D721Med (cell line): Measurements from ENCODE around the gene ZBTB1.
A peak's percentile ranks its signal among the peaks of the same experiment; 100 is the strongest.

Experiments used
- DNase-seq: peaks from one replicate; pipeline ENCODE4 v3.0.0; 2011; ENCODE audit warnings: low spot score; ENCODE audit not compliant: insufficient read length
- FAIRE-seq: peaks from 2 replicates; lab custom pipeline; 2011; peaks lifted over from hg19 to GRCh38; lab: Jason Lieb, UNC
- TF ChIP-seq, protein P1 (sequence below): IDR thresholded peaks from 2 replicates; pipeline ENCODE4 v1.5.1; 2012; ENCODE audit warnings: mild to moderate bottlenecking, control low read depth; ENCODE audit not compliant: insufficient read depth; ENCODE audit errors: missing control alignments

The ZBTB1 gene

DNA sequence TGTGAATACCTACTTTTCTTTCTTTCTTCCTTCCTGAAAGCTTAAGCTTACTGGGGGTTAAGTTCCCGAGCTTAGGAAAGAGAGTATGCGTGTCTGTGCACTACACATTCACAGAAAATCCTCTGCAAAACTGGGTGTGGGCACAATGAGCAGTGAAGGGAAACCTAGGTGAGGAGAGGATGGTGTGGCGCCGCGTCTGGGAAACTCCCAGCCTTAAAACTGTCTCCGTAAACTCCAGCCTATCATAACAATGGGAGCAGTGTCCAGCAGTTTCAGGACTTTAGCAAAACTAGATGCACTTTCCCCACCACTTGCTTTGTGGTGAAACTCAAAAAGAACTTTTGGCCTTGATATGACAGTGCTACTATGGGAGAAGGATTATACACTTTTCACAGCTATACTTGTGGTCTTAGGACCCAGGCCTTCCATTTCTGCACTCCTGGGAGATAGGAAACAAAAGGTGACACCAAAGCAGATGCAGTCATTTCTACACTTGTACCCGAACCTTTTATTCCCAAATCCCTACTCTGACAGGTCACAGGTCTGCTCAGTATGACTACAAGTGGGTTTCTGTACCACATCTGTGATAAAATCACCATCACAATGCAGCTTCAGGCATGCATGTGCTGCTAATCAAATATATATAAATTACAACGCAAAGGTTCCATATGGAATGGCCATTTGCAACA, 28.8 kb upstream of the ZBTB1 start:
- no peak for DNase-seq
- TF ChIP-seq, protein P1, sequence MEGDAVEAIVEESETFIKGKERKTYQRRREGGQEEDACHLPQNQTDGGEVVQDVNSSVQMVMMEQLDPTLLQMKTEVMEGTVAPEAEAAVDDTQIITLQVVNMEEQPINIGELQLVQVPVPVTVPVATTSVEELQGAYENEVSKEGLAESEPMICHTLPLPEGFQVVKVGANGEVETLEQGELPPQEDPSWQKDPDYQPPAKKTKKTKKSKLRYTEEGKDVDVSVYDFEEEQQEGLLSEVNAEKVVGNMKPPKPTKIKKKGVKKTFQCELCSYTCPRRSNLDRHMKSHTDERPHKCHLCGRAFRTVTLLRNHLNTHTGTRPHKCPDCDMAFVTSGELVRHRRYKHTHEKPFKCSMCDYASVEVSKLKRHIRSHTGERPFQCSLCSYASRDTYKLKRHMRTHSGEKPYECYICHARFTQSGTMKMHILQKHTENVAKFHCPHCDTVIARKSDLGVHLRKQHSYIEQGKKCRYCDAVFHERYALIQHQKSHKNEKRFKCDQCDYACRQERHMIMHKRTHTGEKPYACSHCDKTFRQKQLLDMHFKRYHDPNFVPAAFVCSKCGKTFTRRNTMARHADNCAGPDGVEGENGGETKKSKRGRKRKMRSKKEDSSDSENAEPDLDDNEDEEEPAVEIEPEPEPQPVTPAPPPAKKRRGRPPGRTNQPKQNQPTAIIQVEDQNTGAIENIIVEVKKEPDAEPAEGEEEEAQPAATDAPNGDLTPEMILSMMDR: no peak
- FAIRE-seq: peak; percentile 6

DNA sequence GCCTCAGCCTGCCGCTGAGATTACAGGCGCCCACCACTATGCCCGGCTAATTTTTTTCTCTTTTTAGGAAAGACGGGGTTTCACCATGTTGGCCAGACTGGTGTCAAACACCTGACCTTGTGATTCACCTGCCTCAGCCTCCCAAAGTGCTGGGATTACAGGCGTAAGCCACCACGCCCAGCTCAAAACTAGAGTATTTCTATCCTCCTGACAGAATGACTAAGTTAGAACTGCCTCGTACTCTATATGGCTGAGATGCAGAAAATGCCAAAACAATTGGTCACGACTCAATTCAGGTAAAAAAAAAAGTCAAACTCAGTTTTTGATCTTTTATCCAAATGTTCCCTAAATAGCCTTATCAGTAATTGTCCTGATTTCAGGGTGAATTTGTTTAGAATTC, 28.1 kb upstream of the ZBTB1 start:
- TF ChIP-seq, protein P1: no peak
- DNase-seq (no peak), FAIRE-seq (no peak)

DNA sequence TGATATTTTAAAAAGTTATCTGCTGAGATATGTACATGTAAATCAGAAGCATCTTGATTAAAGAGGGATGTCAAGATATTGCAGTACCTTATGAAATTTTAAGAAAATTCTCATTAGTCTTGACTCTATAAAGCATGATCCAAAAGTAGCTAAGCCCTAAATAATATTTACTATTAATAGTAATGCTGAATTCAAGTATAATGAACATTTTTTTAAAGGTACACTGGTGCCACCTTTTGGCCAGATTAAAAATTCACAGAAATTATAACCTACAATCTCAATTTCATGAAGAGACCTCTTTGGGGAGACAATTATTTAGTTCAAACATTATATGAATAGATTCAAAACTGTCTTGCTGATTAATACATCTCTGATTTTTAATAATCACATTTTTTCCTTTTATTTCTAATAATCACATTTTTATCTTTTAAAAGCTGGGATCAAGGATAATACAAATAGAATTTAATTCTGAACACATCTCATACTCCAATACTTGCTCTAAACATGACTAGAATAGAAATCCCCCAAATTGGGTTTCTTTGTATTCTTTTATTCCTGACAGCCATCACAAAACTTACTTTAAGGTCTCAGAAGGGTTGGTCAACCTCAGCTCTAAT, 25.8 kb upstream of the ZBTB1 start:
- peak; percentile 6 for FAIRE-seq
- no peak for DNase-seq
- TF ChIP-seq, protein P1: peak; percentile 60

GRCh38 chr14:64488590-64489099, 15.9 kb upstream of the ZBTB1 start:
- FAIRE-seq (no peak), DNase-seq (no peak)
- TF ChIP-seq, protein P1: no peak

- TF ChIP-seq, protein P1: no peak
- DNase-seq (no peak), FAIRE-seq (no peak)
Measured at GRCh38 chr14:64491637-64492036, 12.9 kb upstream of the ZBTB1 start.

DNA sequence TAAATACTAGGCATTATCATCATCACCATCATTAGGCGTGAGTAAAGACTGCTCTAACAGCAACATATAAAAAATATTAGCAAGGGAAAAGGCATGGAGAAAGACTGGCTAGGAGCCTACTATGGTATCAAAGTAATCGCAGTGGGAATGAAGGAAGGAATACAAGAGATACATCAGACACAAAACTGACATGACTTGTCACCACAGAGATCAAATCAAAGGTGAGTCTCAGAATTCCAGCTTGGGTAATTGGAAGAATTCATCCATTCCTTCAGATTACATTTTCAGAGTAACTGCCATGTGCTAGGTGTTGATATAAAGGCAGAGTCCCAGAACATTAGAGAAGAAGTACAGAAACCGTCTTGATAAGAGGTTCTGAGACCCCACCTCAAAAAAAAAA, 11.1 kb upstream of the ZBTB1 start:
- FAIRE-seq (no peak), DNase-seq (no peak)
- TF ChIP-seq, protein P1: no peak

GRCh38 chr14:64495252-64495651, 9.3 kb upstream of the ZBTB1 start:
- TF ChIP-seq, protein P1: no peak
- DNase-seq (no peak), FAIRE-seq (no peak)
